B cell (primary cell): ENCODE measurements around the gene ATL1. TPM values are rescaled to one million over a fixed set of nuclear protein-coding genes. Genes with fewer than 3 reads are reported as not detected.

Source experiments
- ATAC-seq: fragments of 200-7000 bp; cut with Tn5 transposase; one replicate; pipeline ENCODE4 v1.10.0; 2021; ENCODE audit warnings: low read depth, mild to moderate bottlenecking, moderate number of reproducible peaks, moderate library complexity
- CTCF ChIA-PET: fragments of 350-600 bp; sonication (Branson Sonifier 250); formaldehyde crosslinking; loops from one replicate; lab custom pipeline; 2021; ENCODE audit warnings: antibody characterized with exemption, inconsistent platforms; lab: Charles Lee
- POLR2A ChIA-PET: fragments of 350-600 bp; sonication (Branson Sonifier 250); formaldehyde crosslinking; loops from one replicate; lab custom pipeline; 2021; ENCODE audit warnings: antibody characterized with exemption; lab: Charles Lee
- DNase-seq: peaks from one replicate; pipeline ENCODE4 v3.0.0; 2013
- H2AFZ ChIP-seq: 2 replicates; pipeline ENCODE4 v1.6.1; 2012; ENCODE audit warnings: mild to moderate bottlenecking, low read depth, low read length; ENCODE audit not compliant: insufficient read depth, poor library complexity, severe bottlenecking
- H3K27ac ChIP-seq, 2 donors: 1 replicate in 1 of 2; 2 replicates in 1 of 2; pipeline ENCODE4 v1.5.1; 2012 to 2013; ENCODE audit warnings: low read length in 2 of 2, mild to moderate bottlenecking in 2 of 2, moderate library complexity in 1 of 2
- H3K27me3 ChIP-seq, 4 experiments: fragments of 200-600 bp in 1 of 4; sonication (generic) in 1 of 4; replicated peaks in 1 of 4; 1 replicate in 2 of 4; 2 replicates in 2 of 4; pipeline versions ENCODE4 v1.6.1 to v1.7.0; 2013 to 2016; ENCODE audit warnings: low read length in 3 of 4, mild to moderate bottlenecking in 2 of 4, mixed read lengths in 1 of 4, moderate library complexity in 1 of 4; ENCODE audit not compliant: insufficient read depth in 4 of 4, control insufficient read depth in 3 of 4; ENCODE audit errors: control extremely low read depth in 1 of 4
- H3K36me3 ChIP-seq, 2 experiments: replicated peaks in 1 of 2; 1 replicate in 1 of 2; 2 replicates in 1 of 2; pipeline versions ENCODE4 v1.6.1 to v1.7.1; 2013; ENCODE audit warnings: low read length in 1 of 2; ENCODE audit not compliant: insufficient read depth in 2 of 2, control insufficient read depth in 1 of 2; ENCODE audit errors: control extremely low read depth in 1 of 2, extremely low read depth in 1 of 2
- H3K4me1 ChIP-seq, 2 donors: fragments of 200-600 bp in 1 of 2; sonication (generic) in 1 of 2; 1 replicate in 1 of 2; 2 replicates in 1 of 2; pipeline versions ENCODE4 v1.5.1 to v1.6.1; 2013 to 2017; ENCODE audit warnings: low read length in 2 of 2; ENCODE audit not compliant: control insufficient read depth in 2 of 2, insufficient read depth in 2 of 2
- H3K4me2 ChIP-seq: replicated peaks from 2 replicates; pipeline ENCODE3; 2012; ENCODE audit warnings: mild to moderate bottlenecking, low read depth, low read length; ENCODE audit not compliant: poor library complexity, severe bottlenecking
- H3K4me3 ChIP-seq, 5 experiments: fragments of 200-600 bp in 1 of 5; sonication (generic) in 1 of 5; 1 replicate in 3 of 5; 2 replicates in 2 of 5; pipeline versions ENCODE4 v1.5.1 to v1.7.0; 2011 to 2016; ENCODE audit warnings: low read length in 4 of 5, mild to moderate bottlenecking in 4 of 5, low read depth in 2 of 5, control low read depth in 1 of 5, moderate library complexity in 1 of 5; ENCODE audit not compliant: insufficient read depth in 1 of 5; ENCODE audit errors: control extremely low read depth in 1 of 5, extremely low read depth in 1 of 5
- H3K79me2 ChIP-seq: fragments of 200-600 bp; sonication (generic); one replicate; pipeline ENCODE4 v1.6.0; 2016; ENCODE audit warnings: low read length; ENCODE audit not compliant: control insufficient read depth, insufficient read depth
- H3K9ac ChIP-seq: fragments of 200-600 bp; sonication (generic); 2 replicates; pipeline ENCODE4 v1.6.1; 2017; ENCODE audit warnings: mild to moderate bottlenecking, low read length, moderate library complexity
- H3K9me3 ChIP-seq, 3 donors: one replicate each; pipeline versions ENCODE4 v1.6.1 to v1.7.1; 2013; ENCODE audit warnings: low read length in 2 of 3; ENCODE audit not compliant: control insufficient read depth in 2 of 3, insufficient read depth in 1 of 3; ENCODE audit errors: control extremely low read depth in 1 of 3
- H4K20me1 ChIP-seq: 2 replicates; pipeline ENCODE4 v1.6.0; 2012; ENCODE audit warnings: mild to moderate bottlenecking, low read length; ENCODE audit not compliant: insufficient read depth, control insufficient read depth, poor library complexity, severe bottlenecking
- H3K27ac Mint-ChIP-seq: one replicate; pipeline ENCODE4 v1.8.0; 2021; ENCODE audit warnings: mixed read lengths
- H3K27me3 Mint-ChIP-seq: one replicate; pipeline ENCODE4 v1.8.0; 2021; ENCODE audit warnings: mixed read lengths
- H3K4me1 Mint-ChIP-seq: one replicate; pipeline ENCODE4 v1.8.0; 2021; ENCODE audit warnings: mixed read lengths
- H3K4me3 Mint-ChIP-seq: one replicate; pipeline ENCODE4 v1.8.0; 2021; ENCODE audit warnings: mixed read lengths
- H3K9me3 Mint-ChIP-seq: one replicate; pipeline ENCODE4 v1.8.0; 2022; ENCODE audit warnings: mixed read lengths; ENCODE audit not compliant: insufficient read depth
- EZH2 ChIP-seq: IDR thresholded peaks from 2 replicates; pipeline ENCODE4 v1.6.1; 2012; ENCODE audit warnings: borderline replicate concordance, low read depth, mild to moderate bottlenecking, moderate library complexity, low read length; ENCODE audit not compliant: insufficient read depth, poor library complexity, severe bottlenecking
- WGBS: methylation state at CpG from one replicate; pipeline ENCODE4 v1.1.5; 2013; ENCODE audit warnings: missing lambda C conversion rate; ENCODE audit not compliant: insufficient coverage; 5-methylcytosine and 5-hydroxymethylcytosine counted together
- intact Hi-C: fragments of 100-400 bp; cut with micrococcal nuclease; formaldehyde crosslinking; loops from one replicate; pipeline ENCODE4 v1.10.0; 2022
- polyA plus RNA-seq: library from polyadenylated mRNA; depleted of rRNA; stranded (reverse); fragments of >200 nt; gene quantifications from 2 replicates; pipeline ENCODE4 v1.2.3, GENCODE V29; 2012
- total RNA-seq, 2 donors: library from RNA; stranded (reverse); fragments of 120-200 nt in 1 of 2; gene quantifications; 1 replicate in 1 of 2; 2 replicates in 1 of 2; pipeline versions ENCODE4 v1.2.3 to v1.2.4, GENCODE V29; 2013 to 2022
- TF ChIP-seq, protein P1 (sequence below): fragments of 200-600 bp; IDR thresholded peaks from one replicate; pipeline ENCODE4 v1.8.0; 2022; ENCODE audit warnings: antibody characterized with exemption, mild to moderate bottlenecking

Gene ATL1
- total and polyA plus RNA-seq, 2 donors (not counting 1 experiment from before 2014, with no cell fraction given) = 2.9 TPM

- H4K20me1 ChIP-seq = no peaks in the 10 kb centered on the region
- H3K36me3 ChIP-seq = peaks cover 0 to 2% of the 10 kb centered on the region in 2 experiments
- no peak overlapping the region for H3K27ac Mint-ChIP-seq
- no peak overlapping the region for H3K4me3 Mint-ChIP-seq
- H3K9ac ChIP-seq = no peak overlapping the region
- H3K4me1 ChIP-seq = no peaks in the 10 kb centered on the region
- DNase-seq (no peak), ATAC-seq (no peak)
- H3K27ac ChIP-seq = no peak overlapping the region
- no peak overlapping the region for H2AFZ ChIP-seq
- H3K79me2 ChIP-seq = no peaks in the 10 kb centered on the region
- TF ChIP-seq, protein P1, sequence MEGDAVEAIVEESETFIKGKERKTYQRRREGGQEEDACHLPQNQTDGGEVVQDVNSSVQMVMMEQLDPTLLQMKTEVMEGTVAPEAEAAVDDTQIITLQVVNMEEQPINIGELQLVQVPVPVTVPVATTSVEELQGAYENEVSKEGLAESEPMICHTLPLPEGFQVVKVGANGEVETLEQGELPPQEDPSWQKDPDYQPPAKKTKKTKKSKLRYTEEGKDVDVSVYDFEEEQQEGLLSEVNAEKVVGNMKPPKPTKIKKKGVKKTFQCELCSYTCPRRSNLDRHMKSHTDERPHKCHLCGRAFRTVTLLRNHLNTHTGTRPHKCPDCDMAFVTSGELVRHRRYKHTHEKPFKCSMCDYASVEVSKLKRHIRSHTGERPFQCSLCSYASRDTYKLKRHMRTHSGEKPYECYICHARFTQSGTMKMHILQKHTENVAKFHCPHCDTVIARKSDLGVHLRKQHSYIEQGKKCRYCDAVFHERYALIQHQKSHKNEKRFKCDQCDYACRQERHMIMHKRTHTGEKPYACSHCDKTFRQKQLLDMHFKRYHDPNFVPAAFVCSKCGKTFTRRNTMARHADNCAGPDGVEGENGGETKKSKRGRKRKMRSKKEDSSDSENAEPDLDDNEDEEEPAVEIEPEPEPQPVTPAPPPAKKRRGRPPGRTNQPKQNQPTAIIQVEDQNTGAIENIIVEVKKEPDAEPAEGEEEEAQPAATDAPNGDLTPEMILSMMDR = no peak
- TF ChIP-seq EZH2 = no peak
- no peaks in the 10 kb centered on the region for H3K9me3 Mint-ChIP-seq
- no peaks in the 10 kb centered on the region for H3K9me3 ChIP-seq
- no peaks in the 10 kb centered on the region for H3K27me3 ChIP-seq
- H3K4me3 ChIP-seq = no peak overlapping the region
- WGBS = 100% methylated on average over 5 of the region's 8 CpGs
- H3K27me3 Mint-ChIP-seq = no peaks in the 10 kb centered on the region
- intact Hi-C loops = no loop called here
- no peak overlapping the region for H3K4me2 ChIP-seq
- POLR2A ChIA-PET = interaction anchor here (0.7 kb wide), 1 partner anchor 79 kb away, joined by 4 read pairs; no protein-coding TSS in a partner anchor
- no peaks in the 10 kb centered on the region for H3K4me1 Mint-ChIP-seq
- CTCF ChIA-PET = interaction anchor here (0.6 to 2.9 kb wide), 2 partner anchors 120 to 137 kb away, joined by 4 to 8 read pairs; no protein-coding TSS in a partner anchor
These were observed 34.8 kb downstream of the ATL1 start for GRCh38 chr14:50594577-50595316.

DNA sequence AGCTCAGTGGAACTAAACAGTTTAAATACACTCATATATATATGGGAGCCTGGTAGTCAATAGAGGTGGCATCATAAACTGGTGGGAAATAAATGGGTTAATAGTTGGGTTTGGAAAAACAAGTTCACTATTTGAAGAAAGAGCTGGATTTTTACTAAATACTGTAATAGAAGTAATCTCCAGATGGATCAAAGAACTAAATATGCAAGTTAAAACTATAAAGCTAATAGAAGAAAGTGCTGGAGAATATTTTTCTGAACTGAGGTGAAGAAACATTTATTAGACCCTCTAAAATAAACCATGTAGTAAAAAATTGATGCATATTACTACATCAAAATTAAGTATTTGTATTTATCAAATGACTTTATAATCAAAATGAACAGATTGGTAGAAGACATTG, 38.8 kb downstream of the ATL1 start:
- intact Hi-C loops = no loop called here
- no peak overlapping the region for H2AFZ ChIP-seq
- DNase-seq (no peak), ATAC-seq (no peak)
- no peak overlapping the region for H3K4me2 ChIP-seq
- H3K4me1 ChIP-seq = no peaks in the 10 kb centered on the region
- Mint-ChIP-seq H3K4me3 (no peak overlapping the region), H3K9me3 (no peaks in the 10 kb centered on the region), H3K27ac (no peak overlapping the region), H3K27me3 (no peaks in the 10 kb centered on the region), H3K4me1 (no peaks in the 10 kb centered on the region)
- no peaks in the 10 kb centered on the region for H3K79me2 ChIP-seq
- no peak overlapping the region for H3K4me3 ChIP-seq
- no peak overlapping the region for H3K9ac ChIP-seq
- no peaks in the 10 kb centered on the region for H3K36me3 ChIP-seq
- no peaks in the 10 kb centered on the region for H4K20me1 ChIP-seq
- H3K9me3 ChIP-seq = no peaks in the 10 kb centered on the region
- ChIA-PET CTCF (interaction anchor here (0.7 to 6.6 kb wide), 7 partner anchors 116 to 266 kb away, joined by 3 to 55 read pairs (median 8); no protein-coding TSS in a partner anchor), POLR2A (no interaction called here)
- no peaks in the 10 kb centered on the region for H3K27me3 ChIP-seq
- TF ChIP-seq, protein P1 = no peak
- no peak for TF ChIP-seq EZH2
- H3K27ac ChIP-seq = no peak overlapping the region
